Gastrocnemius medialis (tissue), 4 donors: Measurements from ENCODE around the gene RSAD1. TPM values are rescaled to one million over a fixed set of nuclear protein-coding genes. Genes with fewer than 3 reads are reported as not detected.

Experiments used
- ATAC-seq, 2 donors: fragments of 150-250 bp; one replicate each; pipeline ENCODE4 v1.9.1; 2016
- DNase-seq, 2 donors: peaks; one replicate each; pipeline ENCODE4 v3.0.0-alpha.2; 2019
- H3K27ac ChIP-seq, 4 donors: fragments of 200-600 bp; sonication (generic); 1 replicate in 1 of 4; 2 replicates in 3 of 4; pipeline ENCODE4 v1.5.1; 2016 to 2018; ENCODE audit warnings: mild to moderate bottlenecking in 2 of 4, moderate library complexity in 1 of 4
- H3K27me3 ChIP-seq, 3 donors: fragments of 200-600 bp; sonication (generic) in 2 of 3; 1 replicate in 1 of 3; 2 replicates in 2 of 3; pipeline versions ENCODE4 v1.5.1 to v1.6.0; 2016 to 2019; ENCODE audit warnings: mild to moderate bottlenecking in 1 of 3, moderate library complexity in 1 of 3
- H3K36me3 ChIP-seq, 2 donors: fragments of 200-600 bp; sonication (generic) in 1 of 2; one replicate each; pipeline ENCODE4 v1.5.1; 2017 to 2018
- H3K4me1 ChIP-seq, 2 donors: fragments of 200-600 bp; sonication (generic) in 1 of 2; one replicate each; pipeline ENCODE4 v1.5.1; 2016 to 2017; ENCODE audit warnings: mild to moderate bottlenecking in 2 of 2
- H3K4me3 ChIP-seq, 4 donors: fragments of 200-600 bp; sonication (generic) in 3 of 4; 1 replicate in 1 of 4; 2 replicates in 3 of 4; pipeline ENCODE4 v1.5.1; 2016 to 2019; ENCODE audit warnings: mild to moderate bottlenecking in 2 of 4
- H3K9me3 ChIP-seq, 3 donors: fragments of 200-600 bp; sonication (generic) in 2 of 3; 1 replicate in 1 of 3; 2 replicates in 2 of 3; pipeline ENCODE4 v1.5.1; 2016 to 2019
- CTCF ChIP-seq, 5 experiments: fragments of 450-650 bp in 3 of 5; fragments of 200-600 bp in 2 of 5; sonication (generic) in 2 of 5; IDR thresholded peaks in 4 of 5; conservative IDR thresholded peaks in 1 of 5; 1 replicate in 4 of 5; 2 replicates in 1 of 5; pipeline ENCODE4 v1.5.1; 2016 to 2019; ENCODE audit warnings: antibody characterized with exemption in 5 of 5, mild to moderate bottlenecking in 3 of 5, moderate library complexity in 3 of 5
- POLR2A ChIP-seq, 2 donors: fragments of 450-650 bp; IDR thresholded peaks; one replicate each; pipeline ENCODE4 v1.6.1; 2017; ENCODE audit warnings: antibody characterized with exemption in 2 of 2, mild to moderate bottlenecking in 2 of 2, moderate library complexity in 2 of 2
- in situ Hi-C, 4 donors: fragments of 200-750 bp; cut with MboI; loops; one replicate each; pipeline versions ENCODE4 v1.15.0 to v1.8.0; 2017; ENCODE audit warnings: low sequenced_read_pairs in 4 of 4
- intact Hi-C: fragments of 100-400 bp; cut with DNase I; formaldehyde crosslinking; loops from one replicate; pipeline ENCODE4 v1.15.1; 2023; ENCODE audit warnings: low total_unique reads
- total RNA-seq, 4 donors: library from RNA; depleted of rRNA; stranded (reverse); fragments of >200 nt; gene quantifications; one replicate each; pipeline versions ENCODE4 v1.1.0 to v1.2.3, GENCODE V29; 2016

Gene RSAD1
- total RNA-seq, 4 donors from 2014 or later = 27.1 to 67.4 (median 52.7) TPM

- no peaks in the 10 kb centered on the region for H3K9me3 ChIP-seq
- TF ChIP-seq POLR2A (IDR thresholded peaks at IDR 0.05) (no peak), CTCF (IDR thresholded peaks at IDR 0.05 in 4 of 5, conservative IDR thresholded peaks at IDR 0.05 in 1 of 5) (no peak)
- DNase-seq (no peak), ATAC-seq (no peak)
- H3K4me1 ChIP-seq = peaks cover under 1 to 4% of the 10 kb centered on the region in 2 donors
- no peak overlapping the region for H3K4me3 ChIP-seq
- intact Hi-C loops = no loop called here
- in situ Hi-C loops = no loop called here
- H3K27me3 ChIP-seq = no peaks in the 10 kb centered on the region
- no peaks in the 10 kb centered on the region for H3K36me3 ChIP-seq
- H3K27ac ChIP-seq = no peak overlapping the region
Measured at GRCh38 chr17:50460831-50461526, 17.7 kb upstream of the RSAD1 start.

- intact Hi-C loops (no loop called here), in situ Hi-C loops (no loop called here)
- no peak for ATAC-seq
Measured at GRCh38 chr17:50461550-50462132, 17.0 kb upstream of the RSAD1 start.

GRCh38 chr17:50462446-50462845 lies 16.2 kb upstream of the RSAD1 start:
- H3K27me3 ChIP-seq = no peaks in the 10 kb centered on the region
- H3K36me3 ChIP-seq = no peaks in the 10 kb centered on the region
- DNase-seq (no peak), ATAC-seq (no peak)
- no peaks in the 10 kb centered on the region for H3K9me3 ChIP-seq
- intact Hi-C loops (no loop called here), in situ Hi-C loops (no loop called here)
- H3K4me1 ChIP-seq = peaks cover 6 to 8% of the 10 kb centered on the region in 2 donors
- no peak overlapping the region for H3K27ac ChIP-seq
- H3K4me3 ChIP-seq = no peak overlapping the region
- TF ChIP-seq POLR2A (IDR thresholded peaks at IDR 0.05) = no peak
- no peak for TF ChIP-seq CTCF (IDR thresholded peaks at IDR 0.05 in 4 of 5, conservative IDR thresholded peaks at IDR 0.05 in 1 of 5)

More at GRCh38 chr17:50461550-50462132, 17.0 kb upstream of the RSAD1 start:
- DNase-seq = no peak
- H3K9me3 ChIP-seq = no peaks in the 10 kb centered on the region
- H3K27me3 ChIP-seq = no peaks in the 10 kb centered on the region
- TF ChIP-seq POLR2A (IDR thresholded peaks at IDR 0.05) = no peak
- TF ChIP-seq CTCF (IDR thresholded peaks at IDR 0.05 in 4 of 5, conservative IDR thresholded peaks at IDR 0.05 in 1 of 5) = no peak
- no peak overlapping the region for H3K4me3 ChIP-seq
- peaks cover 6% of the 10 kb centered on the region in 2 donors for H3K4me1 ChIP-seq
- no peaks in the 10 kb centered on the region for H3K36me3 ChIP-seq
- H3K27ac ChIP-seq = no peak overlapping the region

- Histone ChIP-seq H3K36me3 (no peaks in the 10 kb centered on the region), H3K9me3 (no peaks in the 10 kb centered on the region), H3K27me3 (no peaks in the 10 kb centered on the region), H3K27ac (no peak overlapping the region), H3K4me1 (peaks cover 15 to 16% of the 10 kb centered on the region in 2 donors), H3K4me3 (no peak overlapping the region)
- DNase-seq (no peak), ATAC-seq (no peak)
- intact Hi-C loops (no loop called here), in situ Hi-C loops (no loop called here)
- TF ChIP-seq POLR2A (IDR thresholded peaks at IDR 0.05) = no peak
- TF ChIP-seq CTCF (IDR thresholded peaks at IDR 0.05 in 4 of 5, conservative IDR thresholded peaks at IDR 0.05 in 1 of 5) = no peak
Measured at GRCh38 chr17:50464121-50464520, 14.5 kb upstream of the RSAD1 start.
